ENCODE measurements around the gene DDX10. TPM values are rescaled to one million over a fixed set of nuclear protein-coding genes. Genes with fewer than 3 reads are reported as not detected.

The DDX10 gene
- polyA plus RNA-seq = 10 to 100 TPM in 2 of 4 donors, 1 to 10 TPM in 2; 7.3 to 22.0 (median 12.1) TPM
- long read RNA-seq, donor 1, partial matches to known transcripts = 10 of 10 reads
- long read RNA-seq, donor 1, other reads (novel, unspliced or antisense) = 0 of 10 reads
- long read RNA-seq, donor 2 = 0 reads
- long read RNA-seq, donor 3, partial matches to known transcripts = 8 of 8 reads
- long read RNA-seq, donor 3, other reads (novel, unspliced or antisense) = 0 of 8 reads
- long read RNA-seq, donor 4 = 0 reads
- long read RNA-seq, donor 5, partial matches to known transcripts = 11 of 11 reads
- long read RNA-seq, donor 5, other reads (novel, unspliced or antisense) = 0 of 11 reads
- long read RNA-seq, donor 6, full-length matches to known transcripts = 1 of 1 reads
- long read RNA-seq, donor 6, partial matches to known transcripts = 0 of 1 reads
- long read RNA-seq, donor 6, other reads (novel, unspliced or antisense) = 0 of 1 reads
- long read RNA-seq, donor 7 = 0 reads
- long read RNA-seq, donor 8 = 0 reads
- long read RNA-seq, donor 9 = 0 reads
- long read RNA-seq, donor 10, full-length matches to known transcripts = 1 of 1 reads
- long read RNA-seq, donor 10, partial matches to known transcripts = 0 of 1 reads
- long read RNA-seq, donor 10, other reads (novel, unspliced or antisense) = 0 of 1 reads

GRCh38 chr11:108664730-108665525, at the start of gene DDX10:
TSS of gene DDX10 (plus strand) at chr11:108665069. CDS start at chr11:108665154, 85 bp downstream.
- FAIRE-seq = peak; percentile 81

DNA sequence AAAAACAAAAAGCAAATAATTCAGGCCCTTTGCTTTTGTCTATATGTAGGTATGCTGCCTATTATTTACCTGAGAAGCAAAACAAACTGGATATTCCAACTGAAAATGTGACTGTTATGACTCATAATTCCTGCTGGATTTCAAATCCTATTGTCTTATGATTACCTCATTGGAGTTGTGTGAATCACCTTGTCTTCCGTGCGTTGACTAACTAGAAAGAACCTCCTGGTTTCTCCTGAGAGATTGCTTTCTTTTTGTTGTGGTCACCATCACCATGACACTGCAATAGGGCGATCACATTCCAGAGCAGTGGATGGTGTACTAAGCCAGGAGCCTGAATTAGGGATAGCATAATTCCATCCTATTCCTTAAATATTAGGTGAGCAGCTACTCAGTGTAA, 48.3 kb upstream of the DDX10 start:
- 75 to 86% (median 83%) methylated on average over 3 of the region's 3 CpGs for WGBS, 3 donors
- no peaks in the 10 kb centered on the region for H3K36me3 ChIP-seq (ENCODE audit: control insufficient read depth in 3 of 3, insufficient read depth in 2 of 3, low read depth in 1 of 3, low read length in 3 of 3)
- H3K27ac ChIP-seq (ENCODE audit: low read depth in 1 of 3, low read length in 2 of 3) = no peak overlapping the region
- H3K27me3 ChIP-seq (ENCODE audit: control insufficient read depth in 3 of 3, insufficient read depth in 3 of 3, low read length in 3 of 3) = peaks cover 0 to 28% (median 0%) of the 10 kb centered on the region in 3 donors
- no peaks in the 10 kb centered on the region for H3K9me3 ChIP-seq (ENCODE audit: control insufficient read depth in 2 of 2, insufficient read depth in 1 of 2, low read depth in 1 of 2, low read length in 1 of 2)
- no peaks in the 10 kb centered on the region for H3K4me1 ChIP-seq (ENCODE audit: control insufficient read depth in 3 of 3, insufficient read depth in 2 of 3, low read depth in 1 of 3, low read length in 2 of 3)
- FAIRE-seq = no peak
- no peak overlapping the region for H3K4me3 ChIP-seq (ENCODE audit: low read depth in 1 of 3, low read length in 3 of 3)
- DNase-seq = no peak

More at GRCh38 chr11:108664730-108665525, at the start of gene DDX10:
- Histone ChIP-seq H3K4me1 (ENCODE audit: control insufficient read depth in 3 of 3, insufficient read depth in 2 of 3, low read depth in 1 of 3, low read length in 2 of 3) (peaks cover 4 to 11% (median 5%) of the 10 kb centered on the region in 3 donors), H3K27ac (ENCODE audit: low read depth in 1 of 3, low read length in 2 of 3) (peak within 1 kb of the TSS; percentile 4 to 62 (median 24)), H3K36me3 (ENCODE audit: control insufficient read depth in 3 of 3, insufficient read depth in 2 of 3, low read depth in 1 of 3, low read length in 3 of 3) (peaks cover 0 to 8% (median 0%) of the 10 kb centered on the region in 3 donors), H3K27me3 (ENCODE audit: control insufficient read depth in 3 of 3, insufficient read depth in 3 of 3, low read length in 3 of 3) (no peaks in the 10 kb centered on the region), H3K4me3 (ENCODE audit: low read depth in 1 of 3, low read length in 3 of 3) (peak within 1 kb of the TSS; percentile 64 to 91 (median 81)), H3K9me3 (ENCODE audit: control insufficient read depth in 2 of 2, insufficient read depth in 1 of 2, low read depth in 1 of 2, low read length in 1 of 2) (peaks cover 0 to 4% of the 10 kb centered on the region in 2 donors)
- 0 to 1% (median 0%) methylated on average over 61 of the region's 61 CpGs for WGBS, 3 donors
- DNase-seq = peak; percentile 99

DNA sequence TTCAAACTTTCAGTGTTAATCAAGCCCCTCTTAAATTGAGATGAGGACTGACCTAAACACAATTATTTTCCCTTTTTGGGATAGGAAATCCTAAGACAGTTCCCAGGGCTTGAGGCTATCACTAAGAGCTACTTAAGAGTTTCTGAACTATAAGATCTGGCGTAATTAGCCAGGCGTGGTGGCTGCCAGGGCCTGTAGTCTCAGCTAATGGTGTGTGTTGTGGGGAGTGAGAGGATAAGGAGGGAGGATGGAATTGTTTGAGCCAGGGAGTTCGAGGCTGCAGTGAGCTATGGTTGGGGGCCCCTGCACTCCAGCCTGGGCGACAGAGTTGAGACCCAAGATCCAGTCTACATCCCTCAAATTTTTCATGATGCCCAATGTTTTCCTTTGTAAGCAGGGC, 47.8 kb upstream of the DDX10 start:
- H3K27me3 ChIP-seq (ENCODE audit: control insufficient read depth in 3 of 3, insufficient read depth in 3 of 3, low read length in 3 of 3) = peaks cover 0 to 28% (median 0%) of the 10 kb centered on the region in 3 donors
- H3K36me3 ChIP-seq (ENCODE audit: control insufficient read depth in 3 of 3, insufficient read depth in 2 of 3, low read depth in 1 of 3, low read length in 3 of 3) = no peaks in the 10 kb centered on the region
- 74 to 84% (median 82%) methylated on average over 4 of the region's 4 CpGs for WGBS, 3 donors
- H3K9me3 ChIP-seq (ENCODE audit: control insufficient read depth in 2 of 2, insufficient read depth in 1 of 2, low read depth in 1 of 2, low read length in 1 of 2) = no peaks in the 10 kb centered on the region
- H3K4me1 ChIP-seq (ENCODE audit: control insufficient read depth in 3 of 3, insufficient read depth in 2 of 3, low read depth in 1 of 3, low read length in 2 of 3) = no peaks in the 10 kb centered on the region
- no peak for DNase-seq
- no peak for FAIRE-seq
- no peak overlapping the region for H3K27ac ChIP-seq (ENCODE audit: low read depth in 1 of 3, low read length in 2 of 3)
- H3K4me3 ChIP-seq (ENCODE audit: low read depth in 1 of 3, low read length in 3 of 3) = no peak overlapping the region

- DNase-seq (no peak), FAIRE-seq (no peak)
- 85 to 90% (median 88%) methylated on average over 1 of the region's 1 CpG for WGBS, 3 donors
- no peaks in the 10 kb centered on the region for H3K4me1 ChIP-seq (ENCODE audit: control insufficient read depth in 3 of 3, insufficient read depth in 2 of 3, low read depth in 1 of 3, low read length in 2 of 3)
- H3K9me3 ChIP-seq (ENCODE audit: control insufficient read depth in 2 of 2, insufficient read depth in 1 of 2, low read depth in 1 of 2, low read length in 1 of 2) = no peaks in the 10 kb centered on the region
- no peak overlapping the region for H3K27ac ChIP-seq (ENCODE audit: low read depth in 1 of 3, low read length in 2 of 3)
- H3K4me3 ChIP-seq (ENCODE audit: low read depth in 1 of 3, low read length in 3 of 3) = no peak overlapping the region
- H3K36me3 ChIP-seq (ENCODE audit: control insufficient read depth in 3 of 3, insufficient read depth in 2 of 3, low read depth in 1 of 3, low read length in 3 of 3) = no peaks in the 10 kb centered on the region
- peaks cover 0 to 29% (median 0%) of the 10 kb centered on the region in 3 donors for H3K27me3 ChIP-seq (ENCODE audit: control insufficient read depth in 3 of 3, insufficient read depth in 3 of 3, low read length in 3 of 3)
These were observed 46.3 kb upstream of the DDX10 start for GRCh38 chr11:108618529-108618928.

DNA sequence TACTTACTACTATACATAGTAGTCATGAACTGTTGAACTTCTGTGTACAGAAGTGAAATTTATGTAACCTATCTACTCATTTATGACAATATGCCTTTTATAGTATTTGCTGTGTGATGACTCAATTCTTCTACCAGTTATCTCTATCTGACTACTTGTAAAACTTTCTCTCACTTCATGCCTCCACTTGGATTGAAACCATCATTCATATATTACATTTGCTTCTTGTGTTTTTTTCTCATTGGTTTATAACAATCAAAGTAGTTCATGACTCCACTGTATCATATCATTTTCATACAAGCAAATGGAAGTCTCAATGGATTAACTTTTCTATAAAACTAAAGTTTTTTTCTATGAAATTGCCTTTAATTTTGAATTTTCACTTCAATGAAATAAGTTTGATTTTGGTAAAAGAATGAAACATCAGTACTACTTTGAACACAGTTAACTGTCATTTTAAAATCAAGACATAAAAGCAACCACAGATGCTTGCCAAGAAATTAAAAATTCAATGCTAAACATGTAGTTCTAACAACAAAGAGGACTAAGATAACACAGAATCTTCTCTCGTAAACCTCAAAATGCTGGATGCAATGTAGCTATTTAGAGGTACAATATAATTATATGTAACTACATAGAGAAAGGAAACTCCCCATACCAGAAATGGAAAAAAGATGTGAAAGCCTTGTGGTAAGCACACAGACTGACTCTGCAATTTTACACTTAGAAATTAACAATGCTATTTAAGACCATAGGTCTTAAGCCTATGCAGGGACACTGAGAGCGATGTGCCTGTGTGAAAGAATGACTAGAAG, 43.7 kb upstream of the DDX10 start:
- no peaks in the 10 kb centered on the region for H3K36me3 ChIP-seq (ENCODE audit: control insufficient read depth in 3 of 3, insufficient read depth in 2 of 3, low read depth in 1 of 3, low read length in 3 of 3)
- no peak overlapping the region for H3K4me3 ChIP-seq (ENCODE audit: low read depth in 1 of 3, low read length in 3 of 3)
- 69 to 89% (median 79%) methylated on average over 2 of the region's 2 CpGs for WGBS, 3 donors
- H3K27ac ChIP-seq (ENCODE audit: low read depth in 1 of 3, low read length in 2 of 3) = no peak overlapping the region
- FAIRE-seq (peak; percentile 39), DNase-seq (peak; percentile 38 to 45)
- no peaks in the 10 kb centered on the region for H3K4me1 ChIP-seq (ENCODE audit: control insufficient read depth in 3 of 3, insufficient read depth in 2 of 3, low read depth in 1 of 3, low read length in 2 of 3)
- H3K27me3 ChIP-seq (ENCODE audit: control insufficient read depth in 3 of 3, insufficient read depth in 3 of 3, low read length in 3 of 3) = peaks cover 0 to 39% (median 0%) of the 10 kb centered on the region in 3 donors
- no peaks in the 10 kb centered on the region for H3K9me3 ChIP-seq (ENCODE audit: control insufficient read depth in 2 of 2, insufficient read depth in 1 of 2, low read depth in 1 of 2, low read length in 1 of 2)

- Histone ChIP-seq H3K9me3 (ENCODE audit: control insufficient read depth in 2 of 2, insufficient read depth in 1 of 2, low read depth in 1 of 2, low read length in 1 of 2) (no peaks in the 10 kb centered on the region), H3K4me1 (ENCODE audit: control insufficient read depth in 3 of 3, insufficient read depth in 2 of 3, low read depth in 1 of 3, low read length in 2 of 3) (no peaks in the 10 kb centered on the region), H3K27ac (ENCODE audit: low read depth in 1 of 3, low read length in 2 of 3) (no peak overlapping the region), H3K4me3 (ENCODE audit: low read depth in 1 of 3, low read length in 3 of 3) (no peak overlapping the region), H3K36me3 (ENCODE audit: control insufficient read depth in 3 of 3, insufficient read depth in 2 of 3, low read depth in 1 of 3, low read length in 3 of 3) (no peaks in the 10 kb centered on the region), H3K27me3 (ENCODE audit: control insufficient read depth in 3 of 3, insufficient read depth in 3 of 3, low read length in 3 of 3) (peaks cover 0 to 34% (median 0%) of the 10 kb centered on the region in 3 donors)
- no peak for DNase-seq
- 78 to 83% (median 80%) methylated on average over 2 of the region's 2 CpGs for whole genome bisulfite sequencing, 3 donors
- no peak for FAIRE-seq
These were observed 42.5 kb upstream of the DDX10 start for GRCh38 chr11:108622341-108622740.

- Histone ChIP-seq H3K9me3 (ENCODE audit: control insufficient read depth in 2 of 2, insufficient read depth in 1 of 2, low read depth in 1 of 2, low read length in 1 of 2) (peaks cover under 1 to 14% of the 10 kb centered on the region in 2 donors), H3K4me3 (ENCODE audit: low read depth in 1 of 3, low read length in 3 of 3) (no peak overlapping the region), H3K27me3 (ENCODE audit: control insufficient read depth in 3 of 3, insufficient read depth in 3 of 3, low read length in 3 of 3) (peaks cover 0 to 33% (median 0%) of the 10 kb centered on the region in 3 donors), H3K4me1 (ENCODE audit: control insufficient read depth in 3 of 3, insufficient read depth in 2 of 3, low read depth in 1 of 3, low read length in 2 of 3) (no peaks in the 10 kb centered on the region), H3K36me3 (ENCODE audit: control insufficient read depth in 3 of 3, insufficient read depth in 2 of 3, low read depth in 1 of 3, low read length in 3 of 3) (no peaks in the 10 kb centered on the region), H3K27ac (ENCODE audit: low read depth in 1 of 3, low read length in 2 of 3) (no peak overlapping the region)
- FAIRE-seq (no peak), DNase-seq (peak in 1 of 2 donors; percentile 37)
- WGBS, 3 donors = 42 to 61% (median 58%) methylated on average over 5 of the region's 5 CpGs
These were observed 40.5 kb upstream of the DDX10 start for GRCh38 chr11:108624196-108624925.
